HEK293T (cell line): ENCODE measurements around the gene ADK.

Experiments
- BHLHE40 ChIP-seq: fragments of 450-650 bp; IDR thresholded peaks from 2 replicates; pipeline ENCODE4 v1.6.1; 2016; ENCODE audit warnings: mild to moderate bottlenecking, moderate library complexity, borderline replicate concordance
- ELF4 ChIP-seq: fragments of 450-650 bp; IDR thresholded peaks from 2 replicates; pipeline ENCODE4 v1.6.1; 2017; ENCODE audit warnings: antibody characterized with exemption
- FOXA1 ChIP-seq: fragments of 450-650 bp; IDR thresholded peaks from 2 replicates; pipeline ENCODE4 v1.6.1; 2016; ENCODE audit warnings: mild to moderate bottlenecking
- FOXM1 ChIP-seq: fragments of 450-650 bp; IDR thresholded peaks from 2 replicates; pipeline ENCODE4 v1.6.1; 2017; ENCODE audit warnings: mild to moderate bottlenecking, borderline replicate concordance
- HDGF ChIP-seq: fragments of 450-650 bp; IDR thresholded peaks from 2 replicates; pipeline ENCODE4 v1.6.1; 2017; ENCODE audit warnings: antibody characterized with exemption, borderline replicate concordance
- LEF1 ChIP-seq: fragments of 450-650 bp; IDR thresholded peaks from 2 replicates; pipeline ENCODE4 v1.6.1; 2017; ENCODE audit warnings: mild to moderate bottlenecking, borderline replicate concordance
- SP1 ChIP-seq: fragments of 450-650 bp; IDR thresholded peaks from 2 replicates; pipeline ENCODE4 v1.6.1; 2017
- SUZ12 ChIP-seq: fragments of 450-650 bp; IDR thresholded peaks from 2 replicates; pipeline ENCODE4 v1.6.1; 2016; ENCODE audit warnings: mild to moderate bottlenecking
- TARDBP ChIP-seq: fragments of 450-650 bp; IDR thresholded peaks from 2 replicates; pipeline ENCODE4 v1.6.1; 2016
- ZNF384 ChIP-seq: fragments of 450-650 bp; IDR thresholded peaks from 2 replicates; pipeline ENCODE4 v1.6.1; 2016
- TF ChIP-seq, protein P1 (sequence below): fragments of 450-650 bp; IDR thresholded peaks from 2 replicates; pipeline ENCODE4 v1.6.1; 2016

DNA sequence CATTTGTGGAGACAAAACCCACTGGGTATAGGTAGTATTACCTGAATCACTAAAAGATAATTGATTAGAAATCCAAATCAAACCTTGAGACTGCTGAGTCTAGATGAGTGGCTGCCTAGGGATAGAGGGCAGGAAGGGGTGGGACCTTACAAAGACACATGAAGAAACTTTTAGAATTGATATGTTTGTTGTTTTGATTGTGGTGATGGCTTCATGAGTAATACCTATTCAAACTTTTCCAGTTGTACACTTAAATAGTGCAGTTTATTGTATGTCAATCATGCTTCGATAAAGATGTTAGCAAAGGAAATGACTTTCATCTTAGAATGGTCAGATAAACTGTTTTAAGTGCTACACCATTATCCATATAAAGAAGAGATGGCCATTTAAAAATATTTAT, 486.7 kb downstream of the ADK start:
- TF ChIP-seq BHLHE40 (no peak), ZNF384 (no peak), SP1 (no peak), LEF1 (no peak), TARDBP (no peak), FOXM1 (no peak), FOXA1 (no peak), HDGF (no peak), SUZ12 (no peak), ELF4 (no peak)
- TF ChIP-seq, protein P1, sequence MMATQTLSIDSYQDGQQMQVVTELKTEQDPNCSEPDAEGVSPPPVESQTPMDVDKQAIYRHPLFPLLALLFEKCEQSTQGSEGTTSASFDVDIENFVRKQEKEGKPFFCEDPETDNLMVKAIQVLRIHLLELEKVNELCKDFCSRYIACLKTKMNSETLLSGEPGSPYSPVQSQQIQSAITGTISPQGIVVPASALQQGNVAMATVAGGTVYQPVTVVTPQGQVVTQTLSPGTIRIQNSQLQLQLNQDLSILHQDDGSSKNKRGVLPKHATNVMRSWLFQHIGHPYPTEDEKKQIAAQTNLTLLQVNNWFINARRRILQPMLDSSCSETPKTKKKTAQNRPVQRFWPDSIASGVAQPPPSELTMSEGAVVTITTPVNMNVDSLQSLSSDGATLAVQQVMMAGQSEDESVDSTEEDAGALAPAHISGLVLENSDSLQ, result peak; percentile 11; the same call in 1 of the 2 replicates
